T-helper 1 cell (primary cell): ENCODE measurements around the gene KDM7A.

Experiments used
- DNase-seq, 5 donors: peaks; one replicate each; pipeline ENCODE4 v3.0.0-alpha.2; 2012 to 2020

The KDM7A gene

GRCh38 chr7:140081774-140082425 lies 94.9 kb downstream of the KDM7A start:
- DNase-seq: no peak

- DNase-seq: no peak
These were observed 95.9 kb downstream of the KDM7A start for GRCh38 chr7:140080919-140081318.

- no peak for DNase-seq
These were observed 97.7 kb downstream of the KDM7A start for GRCh38 chr7:140079121-140079536.

- no peak for DNase-seq
These were observed 98.4 kb downstream of the KDM7A start for GRCh38 chr7:140078392-140078791.

GRCh38 chr7:140074780-140075179 lies 102.0 kb downstream of the KDM7A start:
- no peak for DNase-seq

- no peak for DNase-seq
These were observed 106.2 kb downstream of the KDM7A start for GRCh38 chr7:140070546-140070945.

- no peak for DNase-seq
These were observed 107.4 kb downstream of the KDM7A start for GRCh38 chr7:140069298-140069949.

GRCh38 chr7:140068033-140068432 lies 108.8 kb downstream of the KDM7A start:
- DNase-seq: no peak

- no peak for DNase-seq
These were observed 109.7 kb downstream of the KDM7A start for GRCh38 chr7:140067052-140067451.

GRCh38 chr7:140062528-140063299 lies 114.1 kb downstream of the KDM7A start, which contains the start of gene PARP12:
Gene PARP12 (minus strand): TSS chr7:140062951. CDS start chr7:140062847, 104 bp downstream.
- peak; percentile 83 to 93 (median 85) for DNase-seq

- DNase-seq: peak; percentile 33 to 53 (median 48)
These were observed 114.7 kb downstream of the KDM7A start for GRCh38 chr7:140062118-140062527.

- no peak for DNase-seq
These were observed 115.2 kb downstream of the KDM7A start for GRCh38 chr7:140061607-140061930.

- DNase-seq: no peak
These were observed 115.8 kb downstream of the KDM7A start for GRCh38 chr7:140060788-140061606.

GRCh38 chr7:140060243-140060630 lies 116.5 kb downstream of the KDM7A start:
- no peak for DNase-seq

GRCh38 chr7:140059273-140060242 lies 117.2 kb downstream of the KDM7A start:
- peak in 2 of 5 donors; percentile 8 to 25 for DNase-seq

- no peak for DNase-seq
These were observed 118.3 kb downstream of the KDM7A start for GRCh38 chr7:140058517-140058916.

GRCh38 chr7:140057143-140057535 lies 119.6 kb downstream of the KDM7A start:
- no peak for DNase-seq

GRCh38 chr7:140056431-140057142 lies 120.2 kb downstream of the KDM7A start:
- no peak for DNase-seq

- DNase-seq: no peak
These were observed 121.0 kb downstream of the KDM7A start for GRCh38 chr7:140055833-140056232.

GRCh38 chr7:140054751-140055150 lies 122.0 kb downstream of the KDM7A start:
- no peak for DNase-seq
